ENCODE measurements around the gene WEE2.
"Not testable (repeated sequence)": the region's sequence is repeated elsewhere in the genome, so short reads cannot be mapped to it uniquely, and the experiment has no call there.

The WEE2 gene

GRCh38 chr7:141714571-141714970, 6.4 kb downstream of the WEE2 start:
- DNase-seq (ENCODE audit: low read depth) = no peak

- DNase-seq (ENCODE audit: low read depth) = no peak
These were observed 6.9 kb downstream of the WEE2 start for GRCh38 chr7:141715018-141715417.

GRCh38 chr7:141715794-141716689, 7.9 kb downstream of the WEE2 start:
- DNase-seq (ENCODE audit: low read depth) = no peak

GRCh38 chr7:141717450-141717849, 9.3 kb downstream of the WEE2 start:
- no peak for DNase-seq (ENCODE audit: low read depth)

DNA sequence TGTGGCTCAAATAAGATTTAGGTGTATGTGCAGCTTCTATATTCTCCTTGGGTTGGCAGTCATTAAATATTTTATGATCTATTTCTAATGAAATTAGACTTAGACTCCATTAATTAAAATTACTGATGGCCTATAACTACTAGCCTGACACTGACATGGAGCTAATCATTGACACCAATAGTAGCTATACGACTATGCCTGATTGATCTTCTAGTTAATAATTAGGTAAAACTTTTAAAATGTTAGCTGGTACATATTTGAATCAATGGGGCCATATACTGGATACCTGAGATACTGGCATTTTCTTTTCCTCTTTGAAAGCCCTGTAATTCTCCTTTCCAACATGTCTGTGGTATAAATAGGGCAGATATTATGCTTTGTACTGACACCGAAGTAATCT, 14.4 kb downstream of the WEE2 start:
- no peak for DNase-seq (ENCODE audit: low read depth)

DNA sequence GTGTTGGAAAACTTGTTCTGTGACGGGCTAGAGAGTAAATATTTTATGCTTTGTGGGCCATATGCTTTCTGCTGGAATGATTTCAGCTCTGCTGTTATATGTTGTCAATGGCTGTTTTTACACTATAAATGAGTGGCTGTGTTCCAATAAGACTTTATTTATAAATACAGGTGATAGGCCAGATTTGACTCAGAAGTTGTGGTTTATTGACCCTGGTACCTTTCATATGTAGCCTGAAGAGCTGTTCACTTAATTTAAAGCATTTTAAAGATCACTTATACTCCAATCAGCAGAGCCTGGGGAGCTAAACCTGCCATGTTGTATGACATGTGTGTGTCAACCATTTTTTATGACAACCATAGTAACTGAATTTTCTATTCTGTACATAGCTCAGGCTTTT, 20.9 kb downstream of the WEE2 start:
- DNase-seq (ENCODE audit: low read depth) = no peak

DNA sequence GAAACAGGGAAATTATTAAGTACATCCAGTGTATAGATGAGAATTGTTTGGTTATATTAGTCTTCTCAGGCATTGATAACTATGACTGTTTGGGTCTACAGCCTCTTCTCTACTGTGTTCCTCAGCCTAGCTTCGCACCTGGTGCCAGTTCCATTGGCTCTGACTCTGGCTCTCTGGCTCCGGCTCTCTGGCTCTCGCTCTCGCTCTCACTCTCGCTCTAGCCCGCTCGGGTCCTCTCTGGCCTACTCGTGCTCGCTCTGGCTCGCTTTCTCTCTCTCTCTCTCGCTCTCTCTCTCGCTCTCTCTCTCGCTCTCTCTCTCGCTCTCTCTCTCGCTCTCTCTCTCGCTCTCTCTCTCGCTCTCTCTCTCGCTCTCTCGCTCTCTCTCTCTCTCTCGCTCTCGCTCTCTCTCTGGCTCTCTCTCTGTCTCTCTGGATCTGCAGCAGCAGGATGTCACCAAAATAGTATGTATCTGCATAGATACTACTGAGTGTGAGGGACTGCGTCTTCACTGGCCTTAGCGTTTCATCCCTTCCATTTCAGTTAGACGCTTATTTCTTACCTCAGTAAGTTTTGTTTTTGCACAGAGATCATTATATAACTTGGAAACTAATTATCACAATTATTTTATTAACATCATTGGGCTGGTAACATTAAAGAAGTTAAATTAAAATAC, 23.5 kb downstream of the WEE2 start:
- DNase-seq (ENCODE audit: low read depth) = peak; percentile 4

- no peak for DNase-seq (ENCODE audit: low read depth)
These were observed 29.1 kb downstream of the WEE2 start for GRCh38 chr7:141737118-141737835.

GRCh38 chr7:141737836-141738591, 29.9 kb downstream of the WEE2 start, which contains the start of gene SSBP1:
Gene SSBP1, plus strand, starts transcription at chr7:141738358. Its CDS starts 809 bp downstream, at chr7:141739167.
- peak; percentile 97 for DNase-seq (ENCODE audit: low read depth)

DNA sequence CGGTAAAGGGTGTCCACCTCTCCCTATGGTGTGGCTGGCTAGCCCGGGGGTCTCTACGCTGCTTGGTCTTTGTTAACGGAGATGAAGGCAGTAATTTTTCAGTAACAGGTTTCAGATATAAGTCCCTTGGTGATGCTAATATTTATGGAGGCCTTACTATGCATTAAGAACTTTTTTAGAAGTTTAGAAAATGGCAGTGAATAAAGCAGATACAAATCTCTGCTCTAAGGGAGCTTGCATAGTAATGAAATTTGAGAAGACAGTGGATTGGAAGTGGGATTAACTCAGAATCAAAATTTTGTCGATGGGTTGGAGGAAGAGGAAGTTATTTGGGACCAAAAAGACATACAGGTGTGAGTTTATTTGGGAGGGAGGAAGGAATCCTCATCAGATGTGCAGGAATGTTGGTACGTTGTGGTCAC, 30.4 kb downstream of the WEE2 start:
- no peak for DNase-seq (ENCODE audit: low read depth)

DNA sequence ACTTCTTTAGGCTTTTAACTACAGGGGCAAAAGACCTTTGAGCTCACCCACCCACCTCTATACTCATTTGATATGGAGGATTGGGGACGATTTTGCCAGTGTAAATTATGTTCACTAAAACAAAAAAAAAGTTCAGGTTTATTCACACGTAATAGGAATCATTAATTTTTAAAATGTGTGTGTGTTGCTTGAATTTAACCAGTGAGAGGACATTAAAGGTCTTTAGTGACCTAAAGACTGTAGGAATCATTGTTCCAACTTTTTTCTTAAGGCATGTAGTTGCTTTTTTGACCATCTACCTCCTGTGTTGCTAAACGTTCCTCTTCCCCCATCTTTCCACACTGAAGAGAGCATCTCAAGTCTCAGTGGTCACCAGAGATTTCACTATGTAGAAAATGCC, 31.1 kb downstream of the WEE2 start:
- no peak for DNase-seq (ENCODE audit: low read depth)

GRCh38 chr7:141742229-141742628, 34.1 kb downstream of the WEE2 start:
- no peak for DNase-seq (ENCODE audit: low read depth)

GRCh38 chr7:141744131-141744530, 36.0 kb downstream of the WEE2 start:
- DNase-seq (ENCODE audit: low read depth) = no peak

- DNase-seq (ENCODE audit: low read depth) = no peak
These were observed 40.2 kb downstream of the WEE2 start for GRCh38 chr7:141748396-141748795.

DNA sequence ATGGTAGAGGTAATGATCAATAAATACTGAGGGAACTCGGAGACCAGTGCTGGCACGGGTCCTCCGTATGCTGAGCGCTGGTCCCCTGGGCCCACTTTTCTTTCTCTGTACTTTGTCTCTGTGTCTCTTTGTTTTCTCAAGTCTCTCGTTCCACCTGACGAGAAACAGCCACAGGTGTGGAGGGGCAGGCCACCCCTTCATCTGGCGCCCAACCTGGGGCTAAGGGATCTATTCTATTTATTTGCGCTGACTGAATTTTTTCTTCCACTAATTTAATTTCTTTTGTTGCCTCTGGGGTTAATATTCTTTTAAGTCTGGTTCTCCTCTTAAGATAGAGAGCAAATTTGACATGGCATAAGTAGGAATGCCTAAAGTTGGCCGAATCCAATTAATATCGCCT, 43.8 kb downstream of the WEE2 start:
- DNase-seq (ENCODE audit: low read depth) = not testable (repeated sequence)

- no peak for DNase-seq (ENCODE audit: low read depth)
These were observed 44.5 kb downstream of the WEE2 start for GRCh38 chr7:141752634-141753033.

DNA sequence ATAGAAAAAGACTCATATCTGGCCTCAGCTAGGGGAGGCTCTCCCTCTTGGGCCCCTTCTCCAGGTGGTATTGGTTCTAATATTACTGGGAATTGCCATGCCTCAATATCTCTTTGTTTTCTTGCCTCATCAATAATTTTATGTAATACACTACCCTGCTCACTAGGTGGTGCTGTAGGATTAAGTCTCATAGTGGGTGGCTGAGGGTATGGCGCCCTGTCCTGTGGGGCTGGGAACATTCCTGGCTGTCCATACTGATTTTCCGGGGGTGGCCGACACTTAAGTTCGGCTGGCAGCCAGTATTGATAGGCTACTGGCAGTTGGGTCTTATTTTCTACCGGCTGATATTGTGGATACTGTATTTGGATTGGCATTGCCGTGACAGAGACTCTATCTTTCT, 46.8 kb downstream of the WEE2 start:
- no peak for DNase-seq (ENCODE audit: low read depth)

- no peak for DNase-seq (ENCODE audit: low read depth)
These were observed 55.6 kb downstream of the WEE2 start, which contains the start of gene TAS2R3 for GRCh38 chr7:141763797-141764196. Gene TAS2R3, plus strand, starts transcription at chr7:141764097. Its CDS starts 62 bp downstream, at chr7:141764159.

DNA sequence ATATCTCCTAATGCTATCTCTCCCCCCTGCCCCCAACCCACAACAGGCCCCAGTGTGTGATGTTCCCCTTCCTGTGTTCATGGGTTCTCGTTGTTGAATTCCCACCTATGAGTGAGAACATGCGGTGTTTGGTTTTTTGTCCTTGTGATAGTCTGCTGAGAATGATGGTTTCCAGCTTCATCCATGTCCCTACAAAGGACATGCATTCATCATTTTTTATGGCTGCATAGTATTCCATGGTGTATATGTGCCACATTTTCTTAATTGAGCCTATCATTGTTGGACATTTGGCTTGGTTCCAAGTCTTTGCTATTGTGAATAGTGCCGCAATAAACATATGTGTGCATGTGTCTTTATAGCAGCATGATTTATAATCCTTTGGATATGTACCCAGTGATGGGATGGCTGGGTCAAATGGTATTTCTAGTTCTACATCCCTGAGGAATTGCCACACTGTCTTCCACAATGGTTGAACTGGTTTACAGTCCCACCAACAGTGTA, 62.0 kb downstream of the WEE2 start:
- not testable (repeated sequence) for DNase-seq (ENCODE audit: low read depth)

- no peak for DNase-seq (ENCODE audit: low read depth)
These were observed 68.2 kb downstream of the WEE2 start, which contains the start of gene TAS2R4 for GRCh38 chr7:141776374-141776773. Gene TAS2R4, plus strand, starts transcription at chr7:141776674. Its CDS starts 1,815 bp downstream, at chr7:141778489.
